Glutamatergic neuron (in vitro differentiated cells): Measurements from ENCODE around the gene C3orf33. TPM values are rescaled to one million over a fixed set of nuclear protein-coding genes. Genes with fewer than 3 reads are reported as not detected.

Experiments used
- DNase-seq: peaks from one replicate; pipeline ENCODE4 v3.0.0; 2022
- H3K27ac Mint-ChIP-seq: one replicate; pipeline ENCODE4 v1.8.0; 2020; ENCODE audit warnings: mild to moderate bottlenecking, mixed read lengths, inconsistent platforms; ENCODE audit not compliant: unreplicated experiment
- H3K27me3 Mint-ChIP-seq: one replicate; pipeline ENCODE4 v1.8.0; 2020; ENCODE audit warnings: mild to moderate bottlenecking, moderate library complexity, mixed read lengths, inconsistent platforms; ENCODE audit not compliant: unreplicated experiment
- H3K36me3 Mint-ChIP-seq: one replicate; pipeline ENCODE4 v1.8.0; 2020; ENCODE audit warnings: mild to moderate bottlenecking, mixed read lengths, inconsistent platforms; ENCODE audit not compliant: unreplicated experiment
- H3K4me1 Mint-ChIP-seq: one replicate; pipeline ENCODE4 v1.8.0; 2020; ENCODE audit warnings: mild to moderate bottlenecking, low read depth, mixed read lengths, inconsistent platforms; ENCODE audit not compliant: unreplicated experiment
- H3K4me3 Mint-ChIP-seq: one replicate; pipeline ENCODE4 v1.8.0; 2020; ENCODE audit warnings: mild to moderate bottlenecking, mixed read lengths, inconsistent platforms; ENCODE audit not compliant: unreplicated experiment
- H3K9me3 Mint-ChIP-seq: one replicate; pipeline ENCODE4 v1.8.0; 2020; ENCODE audit warnings: mild to moderate bottlenecking, moderate library complexity, mixed read lengths, inconsistent platforms; ENCODE audit not compliant: unreplicated experiment
- total RNA-seq: library from RNA; stranded (reverse); fragmentation: NEBNext Ultra II Directional; extraction: Animal tissue kit (Norgen Biotek cat#: 25700); gene quantifications from one replicate; pipeline ENCODE4 v1.2.1, GENCODE V29; 2021; ENCODE audit not compliant: unreplicated experiment
- TF ChIP-seq, protein P1 (sequence below): fragments of 200-600 bp; sonication (generic); IDR thresholded peaks from one replicate; pipeline ENCODE4 v1.5.0; 2021; ENCODE audit not compliant: partially characterized antibody, unreplicated experiment

Gene C3orf33
- total RNA-seq, 1 donor from 2014 or later: 1.8 TPM

DNA sequence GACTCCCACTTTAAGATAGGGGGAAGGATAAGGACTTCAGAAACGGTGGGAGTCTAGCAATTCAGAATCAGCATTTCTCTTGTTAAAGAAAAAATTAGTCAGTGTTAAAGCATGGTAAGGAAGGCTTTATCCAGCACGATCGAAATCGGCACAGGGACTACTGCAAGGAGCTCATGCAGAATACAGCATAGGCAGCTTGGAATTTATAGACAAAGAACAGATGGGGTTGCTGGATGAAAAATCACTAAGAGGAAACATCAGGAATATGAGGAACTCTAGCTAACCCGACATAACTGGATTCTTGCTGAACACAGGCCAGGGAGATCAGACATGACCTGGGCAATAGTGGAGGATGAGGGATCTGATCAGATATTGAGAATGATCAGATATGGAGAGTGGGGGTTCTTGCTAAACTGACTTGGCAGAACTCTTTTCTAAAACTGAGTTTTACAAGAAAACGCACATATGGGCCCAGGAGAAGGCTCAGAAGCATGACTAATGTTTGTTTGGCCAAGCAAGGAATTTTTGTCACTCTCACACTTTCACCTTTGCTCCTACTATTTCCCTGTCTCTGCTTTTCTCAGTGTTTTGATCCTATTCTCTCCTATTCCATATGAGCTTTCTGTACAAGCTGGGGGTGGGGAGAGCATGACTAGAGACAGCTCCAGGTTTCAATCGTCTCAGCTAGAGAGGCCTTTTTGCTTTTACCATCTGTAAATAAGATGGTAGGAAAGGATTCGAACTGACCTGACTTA, 57.3 kb downstream of the C3orf33 start:
- peaks cover 3% of the 10 kb centered on the region for H3K4me1 Mint-ChIP-seq
- no peaks in the 10 kb centered on the region for H3K9me3 Mint-ChIP-seq
- no peaks in the 10 kb centered on the region for H3K27me3 Mint-ChIP-seq
- H3K27ac Mint-ChIP-seq: no peak overlapping the region
- TF ChIP-seq, protein P1, sequence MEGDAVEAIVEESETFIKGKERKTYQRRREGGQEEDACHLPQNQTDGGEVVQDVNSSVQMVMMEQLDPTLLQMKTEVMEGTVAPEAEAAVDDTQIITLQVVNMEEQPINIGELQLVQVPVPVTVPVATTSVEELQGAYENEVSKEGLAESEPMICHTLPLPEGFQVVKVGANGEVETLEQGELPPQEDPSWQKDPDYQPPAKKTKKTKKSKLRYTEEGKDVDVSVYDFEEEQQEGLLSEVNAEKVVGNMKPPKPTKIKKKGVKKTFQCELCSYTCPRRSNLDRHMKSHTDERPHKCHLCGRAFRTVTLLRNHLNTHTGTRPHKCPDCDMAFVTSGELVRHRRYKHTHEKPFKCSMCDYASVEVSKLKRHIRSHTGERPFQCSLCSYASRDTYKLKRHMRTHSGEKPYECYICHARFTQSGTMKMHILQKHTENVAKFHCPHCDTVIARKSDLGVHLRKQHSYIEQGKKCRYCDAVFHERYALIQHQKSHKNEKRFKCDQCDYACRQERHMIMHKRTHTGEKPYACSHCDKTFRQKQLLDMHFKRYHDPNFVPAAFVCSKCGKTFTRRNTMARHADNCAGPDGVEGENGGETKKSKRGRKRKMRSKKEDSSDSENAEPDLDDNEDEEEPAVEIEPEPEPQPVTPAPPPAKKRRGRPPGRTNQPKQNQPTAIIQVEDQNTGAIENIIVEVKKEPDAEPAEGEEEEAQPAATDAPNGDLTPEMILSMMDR: no peak
- DNase-seq: no peak
- H3K4me3 Mint-ChIP-seq: no peak overlapping the region
- no peaks in the 10 kb centered on the region for H3K36me3 Mint-ChIP-seq

- TF ChIP-seq, protein P1: no peak
- H3K27me3 Mint-ChIP-seq: no peaks in the 10 kb centered on the region
- no peaks in the 10 kb centered on the region for H3K36me3 Mint-ChIP-seq
- H3K27ac Mint-ChIP-seq: no peak overlapping the region
- H3K9me3 Mint-ChIP-seq: no peaks in the 10 kb centered on the region
- peaks cover 3% of the 10 kb centered on the region for H3K4me1 Mint-ChIP-seq
- H3K4me3 Mint-ChIP-seq: no peak overlapping the region
- DNase-seq: no peak
Observed at GRCh38 chr3:155747946-155748290, 58.2 kb downstream of the C3orf33 start.

DNA sequence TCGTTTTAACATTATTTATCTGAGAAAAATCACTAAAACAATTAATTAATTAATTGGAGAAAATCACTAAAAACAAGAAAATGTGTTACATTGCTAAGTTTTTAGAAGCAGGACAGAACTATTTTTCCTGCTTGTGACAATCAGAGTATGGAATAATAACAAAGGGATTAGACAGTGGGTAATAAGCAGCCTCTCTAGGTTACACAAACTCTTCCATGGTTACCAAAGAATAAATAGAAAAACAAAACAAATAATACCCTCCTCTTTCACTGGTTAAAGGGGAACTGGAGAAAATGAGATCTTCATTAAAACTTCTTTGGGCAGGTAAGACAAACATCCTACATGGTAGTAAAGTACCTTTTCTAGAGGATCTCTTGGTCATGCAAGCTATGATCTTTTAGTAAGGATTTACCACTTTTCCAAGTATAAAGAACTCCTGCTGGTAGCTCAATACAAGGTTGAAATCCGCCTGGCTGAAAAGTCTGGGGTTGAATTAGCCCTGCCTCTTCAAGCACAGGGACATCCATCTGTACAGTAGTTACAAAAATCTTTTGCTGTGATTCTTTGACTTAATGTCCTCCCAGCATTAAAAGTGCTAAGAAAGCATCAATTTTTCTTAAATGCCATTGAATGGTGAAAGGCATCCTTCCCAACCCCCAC, 58.7 kb downstream of the C3orf33 start:
- no peak for DNase-seq
- H3K27ac Mint-ChIP-seq: no peak overlapping the region
- TF ChIP-seq, protein P1: no peak
- H3K36me3 Mint-ChIP-seq: no peaks in the 10 kb centered on the region
- H3K4me3 Mint-ChIP-seq: no peak overlapping the region
- H3K4me1 Mint-ChIP-seq: peaks cover 5% of the 10 kb centered on the region
- H3K27me3 Mint-ChIP-seq: no peaks in the 10 kb centered on the region
- no peaks in the 10 kb centered on the region for H3K9me3 Mint-ChIP-seq

DNA sequence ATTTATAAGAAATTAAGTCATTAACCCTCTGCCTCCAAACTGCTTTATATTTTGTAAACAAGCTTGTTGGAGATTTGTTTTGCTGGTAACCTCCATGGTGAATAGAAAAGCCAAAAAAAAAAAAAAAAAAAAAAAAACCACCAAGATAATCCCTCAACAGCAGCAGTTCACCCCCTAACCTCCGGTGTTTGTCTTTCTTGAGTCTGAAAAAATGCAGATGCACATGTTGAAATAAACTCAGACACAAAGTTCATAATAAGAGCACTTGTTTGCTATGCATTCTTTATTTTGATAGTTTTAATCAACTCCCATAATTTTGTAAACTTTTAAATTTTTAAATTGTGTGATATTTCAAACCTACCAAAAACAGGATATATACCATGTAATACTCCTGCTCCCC, 59.4 kb downstream of the C3orf33 start:
- H3K27me3 Mint-ChIP-seq: no peaks in the 10 kb centered on the region
- H3K27ac Mint-ChIP-seq: no peak overlapping the region
- H3K9me3 Mint-ChIP-seq: no peaks in the 10 kb centered on the region
- H3K4me3 Mint-ChIP-seq: no peak overlapping the region
- DNase-seq: no peak
- no peaks in the 10 kb centered on the region for H3K36me3 Mint-ChIP-seq
- H3K4me1 Mint-ChIP-seq: peaks cover 6% of the 10 kb centered on the region
- TF ChIP-seq, protein P1: no peak
